ENCODE results near the gene NUP98.

NUP98 gene

DNA sequence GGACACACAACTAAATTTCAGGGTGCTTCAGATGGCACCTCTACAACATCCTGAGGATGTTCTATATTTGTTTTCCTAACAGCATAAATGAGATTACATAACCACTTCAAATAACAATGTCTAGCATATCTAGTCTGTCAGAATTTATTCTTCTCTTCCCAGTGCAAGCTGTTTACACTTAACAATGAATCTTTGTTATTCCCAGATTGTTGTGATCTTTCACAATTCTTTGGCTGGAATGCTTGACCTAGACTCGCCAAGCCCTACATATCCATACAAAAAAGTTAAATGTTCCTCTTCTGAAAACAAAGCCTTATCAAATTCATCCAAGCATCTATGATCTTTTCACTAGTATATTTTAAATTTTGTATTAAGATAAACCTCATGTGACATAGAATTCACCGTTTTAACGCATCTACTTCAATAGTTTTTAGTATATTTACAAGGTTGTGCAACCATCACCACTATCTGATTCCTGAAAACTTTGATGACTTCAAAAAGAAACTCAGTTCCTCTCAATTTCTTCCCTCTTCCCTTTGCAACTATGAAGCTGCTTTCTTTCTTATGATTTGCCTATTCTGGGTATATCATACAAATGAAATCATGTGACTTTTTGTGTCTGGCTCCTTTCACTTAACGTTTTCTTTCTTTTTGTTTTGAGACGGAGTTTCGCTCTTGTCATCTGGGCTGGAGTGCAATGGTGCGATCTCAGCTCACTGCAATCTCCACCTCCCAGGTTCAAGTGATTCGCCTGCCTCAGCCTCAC, 64.5 kb downstream of the NUP98 start:
- Histone ChIP-seq H3K36me3 (ENCODE audit: insufficient read depth, low read length) (peaks cover 83% of the 10 kb centered on the region), H3K4me3 (no peak overlapping the region), H3K9ac (ENCODE audit: insufficient read length) (no peak overlapping the region), H3K9me3 (ENCODE audit: low read depth, low read length) (no peaks in the 10 kb centered on the region), H3K27ac (no peak overlapping the region)
- DNase-seq (ENCODE audit: low read depth, low spot score): no peak
- no peak for TF ChIP-seq EZH2 (IDR thresholded peaks at IDR 0.05)
- no peak for TF ChIP-seq POLR2AphosphoS5 (IDR thresholded peaks at IDR 0.05; ENCODE audit: borderline replicate concordance, low read depth, low read length)
- TF ChIP-seq FOXP2 (optimal IDR thresholded peaks at IDR 0.05; ENCODE audit: control extremely low read depth, extremely low read length, insufficient read depth): no peak

DNA sequence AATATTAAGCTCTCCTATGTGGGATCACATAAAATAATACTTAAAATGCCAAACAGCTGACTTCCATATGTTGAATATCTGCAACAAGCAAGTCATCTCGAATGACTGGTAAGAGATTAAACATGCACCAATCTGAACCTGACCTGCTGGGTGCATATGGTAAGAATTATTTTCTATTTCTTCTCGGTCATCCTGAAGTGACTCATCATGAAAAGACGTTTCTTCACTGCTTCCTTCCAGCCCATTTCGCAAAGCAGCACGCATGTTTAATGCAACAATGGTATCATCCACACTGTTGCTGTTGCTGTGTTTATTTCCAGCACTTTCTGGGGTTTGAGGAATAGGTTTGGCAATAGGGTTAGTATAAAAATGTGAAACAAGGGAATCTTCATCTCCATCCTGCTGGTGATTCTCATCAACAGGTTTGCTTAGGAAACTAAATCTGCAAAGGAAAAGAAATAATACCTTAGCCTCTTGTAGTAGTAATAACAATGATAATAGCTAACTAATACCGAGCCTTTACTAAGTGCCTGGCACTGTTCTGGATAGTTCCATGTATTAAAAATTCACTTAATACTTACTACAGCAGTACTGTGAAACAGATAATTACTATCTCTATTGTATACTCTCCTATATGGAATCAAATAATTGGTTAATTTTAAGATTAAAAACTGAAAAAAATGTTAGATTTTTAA, 74.2 kb downstream of the NUP98 start:
- H3K4me3 ChIP-seq: peak overlapping the region; percentile 10; the same call in 1 of the 2 replicates
- peak overlapping the region; percentile 20 for H3K9ac ChIP-seq (ENCODE audit: insufficient read length)
- no peaks in the 10 kb centered on the region; the same call in 1 of the 2 replicates for H3K9me3 ChIP-seq (ENCODE audit: low read depth, low read length)
- H3K36me3 ChIP-seq (ENCODE audit: insufficient read depth, low read length): peaks cover 85% of the 10 kb centered on the region
- peak overlapping the region; percentile 89 for H3K27ac ChIP-seq
- DNase-seq (ENCODE audit: low read depth, low spot score): peak; percentile 44
- TF ChIP-seq FOXP2 (optimal IDR thresholded peaks at IDR 0.05; ENCODE audit: control extremely low read depth, extremely low read length, insufficient read depth): peak; percentile 19
- no peak for TF ChIP-seq EZH2 (IDR thresholded peaks at IDR 0.05)

DNA sequence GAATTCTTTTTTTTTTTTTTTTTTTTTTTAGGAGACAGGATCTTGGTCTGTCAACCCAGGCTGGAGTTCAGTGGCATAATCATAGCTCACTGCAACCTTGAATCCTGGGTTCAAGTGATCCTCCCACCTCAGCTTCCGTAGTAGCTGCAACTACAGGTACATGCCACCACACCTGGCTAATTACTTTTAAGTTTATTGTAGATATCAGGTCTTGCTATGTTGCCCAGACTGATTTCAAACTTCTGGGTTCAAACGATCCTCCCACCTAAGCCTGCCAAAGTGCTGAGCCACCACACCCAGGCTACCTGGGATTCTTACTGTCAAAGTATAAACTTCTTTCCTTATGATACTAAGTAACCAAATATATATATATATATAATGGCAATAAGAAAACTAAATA, 75.3 kb downstream of the NUP98 start:
- Histone ChIP-seq H3K9me3 (ENCODE audit: low read depth, low read length) (no peaks in the 10 kb centered on the region; the same call in 1 of the 2 replicates), H3K4me3 (no peak overlapping the region), H3K9ac (ENCODE audit: insufficient read length) (no peak overlapping the region), H3K27ac (no peak overlapping the region), H3K36me3 (ENCODE audit: insufficient read depth, low read length) (peaks cover 87% of the 10 kb centered on the region)
- no peak for DNase-seq (ENCODE audit: low read depth, low spot score)
- TF ChIP-seq POLR2AphosphoS5 (IDR thresholded peaks at IDR 0.05; ENCODE audit: borderline replicate concordance, low read depth, low read length) (no peak), EZH2 (IDR thresholded peaks at IDR 0.05) (no peak), FOXP2 (optimal IDR thresholded peaks at IDR 0.05; ENCODE audit: control extremely low read depth, extremely low read length, insufficient read depth) (no peak)

DNA sequence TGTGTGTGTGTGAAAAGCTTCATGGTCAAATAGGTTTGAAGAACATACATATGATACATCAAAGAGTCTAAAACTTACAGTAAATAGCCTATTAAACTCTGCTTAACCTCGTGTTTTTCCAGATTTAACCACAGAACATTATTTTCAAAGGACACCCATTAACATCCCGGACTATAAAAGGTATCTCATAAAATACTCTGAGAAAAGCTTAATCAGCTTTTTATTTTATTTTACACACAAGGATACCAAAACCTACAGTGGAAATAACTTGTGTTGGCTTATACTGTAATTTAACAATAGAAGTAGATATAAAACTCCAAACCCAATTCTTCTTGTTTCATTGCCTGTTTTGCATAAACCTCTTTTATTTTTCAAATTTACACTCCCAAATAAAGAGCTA, 76.4 kb downstream of the NUP98 start:
- TF ChIP-seq FOXP2 (optimal IDR thresholded peaks at IDR 0.05; ENCODE audit: control extremely low read depth, extremely low read length, insufficient read depth) (no peak), POLR2AphosphoS5 (IDR thresholded peaks at IDR 0.05; ENCODE audit: borderline replicate concordance, low read depth, low read length) (no peak), EZH2 (IDR thresholded peaks at IDR 0.05) (no peak)

DNA sequence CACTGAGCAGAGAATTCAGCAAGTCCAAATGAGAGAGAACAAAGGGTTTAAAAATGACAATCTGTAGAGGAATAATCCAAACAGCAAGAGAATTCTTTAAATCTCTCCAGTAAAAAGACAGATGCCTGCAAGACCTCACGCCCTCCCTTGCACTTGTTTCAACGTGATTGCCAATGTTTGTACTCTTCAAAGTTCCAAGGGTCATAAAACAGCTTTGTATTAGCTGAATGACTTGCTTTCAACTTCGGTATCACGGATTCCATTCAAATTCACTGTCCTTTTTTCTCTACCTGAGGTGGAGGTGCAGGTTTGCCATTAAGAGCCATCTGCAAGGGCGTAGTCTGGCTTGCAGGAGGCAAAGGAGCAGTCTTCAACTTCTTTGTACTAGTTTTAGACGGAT, 85.1 kb downstream of the NUP98 start:
- no peak overlapping the region for H3K9ac ChIP-seq (ENCODE audit: insufficient read length)
- H3K4me3 ChIP-seq: no peak overlapping the region
- H3K36me3 ChIP-seq (ENCODE audit: insufficient read depth, low read length): peaks cover 81% of the 10 kb centered on the region
- no peak for DNase-seq (ENCODE audit: low read depth, low spot score)
- TF ChIP-seq POLR2AphosphoS5 (IDR thresholded peaks at IDR 0.05; ENCODE audit: borderline replicate concordance, low read depth, low read length) (no peak), FOXP2 (optimal IDR thresholded peaks at IDR 0.05; ENCODE audit: control extremely low read depth, extremely low read length, insufficient read depth) (no peak), EZH2 (IDR thresholded peaks at IDR 0.05) (no peak)
- H3K9me3 ChIP-seq (ENCODE audit: low read depth, low read length): no peaks in the 10 kb centered on the region
- no peak overlapping the region for H3K27ac ChIP-seq

More for the DNA sequence above, 76.4 kb downstream of the NUP98 start:
- no peak overlapping the region for H3K27ac ChIP-seq
- H3K9ac ChIP-seq (ENCODE audit: insufficient read length): no peak overlapping the region
- no peak for DNase-seq (ENCODE audit: low read depth, low spot score)
- H3K9me3 ChIP-seq (ENCODE audit: low read depth, low read length): no peaks in the 10 kb centered on the region; the same call in 1 of the 2 replicates
- H3K36me3 ChIP-seq (ENCODE audit: insufficient read depth, low read length): peaks cover 89% of the 10 kb centered on the region
- H3K4me3 ChIP-seq: no peak overlapping the region

DNA sequence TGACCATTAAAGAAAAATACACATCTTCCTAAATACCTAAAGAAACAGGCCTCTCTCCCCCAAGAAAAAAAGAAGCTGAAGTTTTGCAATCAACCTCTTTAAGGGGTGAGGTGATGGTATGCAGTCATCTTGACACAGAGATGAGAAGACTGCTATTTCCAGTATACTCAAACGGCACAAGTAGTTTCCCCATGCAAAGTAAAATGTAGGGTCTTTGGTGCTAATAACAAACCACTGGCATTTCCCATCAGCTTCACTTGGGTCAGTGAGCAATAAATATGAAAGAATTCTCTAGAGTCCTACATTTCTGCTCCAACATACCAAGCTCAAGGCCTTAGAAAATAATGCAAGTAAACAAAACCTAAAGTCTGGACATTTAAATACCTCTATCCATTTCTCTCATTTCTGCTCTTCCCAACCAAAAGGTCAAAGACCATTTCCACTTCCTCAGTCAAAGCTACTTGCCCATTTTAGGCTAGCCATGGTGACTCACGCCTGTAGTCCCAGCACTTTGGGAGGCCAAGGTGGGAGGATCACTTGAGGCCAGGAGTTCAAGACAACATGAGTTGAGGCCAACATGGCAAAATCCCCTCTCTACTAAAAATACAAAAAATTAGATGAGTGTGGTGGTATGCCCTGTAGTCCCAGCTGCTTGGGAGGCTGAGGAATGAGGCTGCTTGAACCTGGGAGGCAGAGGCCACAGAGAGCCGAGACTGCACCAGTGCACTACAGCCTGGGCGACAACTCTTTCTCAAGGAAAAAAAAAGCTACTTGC, 86.7 kb downstream of the NUP98 start:
- DNase-seq (ENCODE audit: low read depth, low spot score): no peak
- Histone ChIP-seq H3K9ac (ENCODE audit: insufficient read length) (no peak overlapping the region), H3K27ac (no peak overlapping the region)

DNA sequence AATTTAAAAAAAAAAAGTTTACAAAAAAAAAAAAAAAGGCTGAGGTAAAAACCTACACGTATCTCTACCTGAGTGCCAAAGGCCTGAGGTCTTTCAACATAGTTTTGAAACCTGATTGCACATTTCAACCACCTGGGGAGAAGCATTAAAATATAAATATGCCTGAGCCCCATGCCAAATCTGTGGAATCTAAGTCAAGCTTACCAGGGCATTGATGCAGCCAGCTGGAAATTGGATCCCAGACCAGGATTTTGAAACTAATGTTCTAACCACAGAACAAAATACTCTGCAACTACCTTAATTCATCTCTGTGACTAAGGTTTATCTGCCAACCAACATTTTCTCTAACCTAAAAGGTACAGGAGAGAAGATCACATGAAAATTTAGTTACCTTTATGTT, 87.4 kb downstream of the NUP98 start:
- TF ChIP-seq POLR2AphosphoS5 (IDR thresholded peaks at IDR 0.05; ENCODE audit: borderline replicate concordance, low read depth, low read length) (no peak), FOXP2 (optimal IDR thresholded peaks at IDR 0.05; ENCODE audit: control extremely low read depth, extremely low read length, insufficient read depth) (no peak), EZH2 (IDR thresholded peaks at IDR 0.05) (no peak)
- no peak for DNase-seq (ENCODE audit: low read depth, low spot score)
- no peak overlapping the region for H3K9ac ChIP-seq (ENCODE audit: insufficient read length)
- no peaks in the 10 kb centered on the region for H3K9me3 ChIP-seq (ENCODE audit: low read depth, low read length)
- no peak overlapping the region for H3K27ac ChIP-seq
- H3K4me3 ChIP-seq: no peak overlapping the region
- peaks cover 82% of the 10 kb centered on the region for H3K36me3 ChIP-seq (ENCODE audit: insufficient read depth, low read length)

More for the DNA sequence above, 86.7 kb downstream of the NUP98 start:
- no peaks in the 10 kb centered on the region for H3K9me3 ChIP-seq (ENCODE audit: low read depth, low read length)
- H3K36me3 ChIP-seq (ENCODE audit: insufficient read depth, low read length): peaks cover 81% of the 10 kb centered on the region
- H3K4me3 ChIP-seq: no peak overlapping the region
- TF ChIP-seq FOXP2 (optimal IDR thresholded peaks at IDR 0.05; ENCODE audit: control extremely low read depth, extremely low read length, insufficient read depth) (no peak), EZH2 (IDR thresholded peaks at IDR 0.05) (no peak), POLR2AphosphoS5 (IDR thresholded peaks at IDR 0.05; ENCODE audit: borderline replicate concordance, low read depth, low read length) (no peak)

DNA sequence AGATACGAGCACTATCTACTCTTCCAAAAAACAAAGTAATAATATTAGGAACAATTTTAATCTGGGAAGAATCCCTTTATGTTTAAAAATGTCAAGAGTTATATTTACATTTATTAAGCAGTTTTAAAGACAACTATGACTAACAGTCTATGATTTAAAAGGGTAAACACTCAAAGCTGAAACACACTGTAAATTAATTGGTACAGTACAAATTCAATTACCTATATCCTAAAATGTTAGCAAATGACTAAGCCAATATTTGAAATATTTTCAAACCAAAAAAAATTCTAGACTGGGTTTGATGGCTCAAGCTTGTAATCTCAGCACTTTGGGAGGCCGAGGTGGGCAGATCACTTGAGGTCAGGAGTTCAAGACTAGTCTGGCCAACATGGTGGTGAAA, 90.2 kb downstream of the NUP98 start:
- no peak for TF ChIP-seq POLR2AphosphoS5 (IDR thresholded peaks at IDR 0.05; ENCODE audit: borderline replicate concordance, low read depth, low read length)
- TF ChIP-seq EZH2 (IDR thresholded peaks at IDR 0.05): no peak
- TF ChIP-seq FOXP2 (optimal IDR thresholded peaks at IDR 0.05; ENCODE audit: control extremely low read depth, extremely low read length, insufficient read depth): no peak
- Histone ChIP-seq H3K9ac (ENCODE audit: insufficient read length) (no peak overlapping the region), H3K9me3 (ENCODE audit: low read depth, low read length) (no peaks in the 10 kb centered on the region), H3K4me3 (no peak overlapping the region), H3K27ac (no peak overlapping the region), H3K36me3 (ENCODE audit: insufficient read depth, low read length) (peaks cover 84% of the 10 kb centered on the region)
- DNase-seq (ENCODE audit: low read depth, low spot score): no peak

Measured in SK-N-MC (cell line).